Aorta (tissue), 5 donors: ENCODE results near the gene ANKRD30A. TPM values are rescaled to one million over a fixed set of nuclear protein-coding genes. Genes with fewer than 3 reads are reported as not detected.
A peak's percentile ranks its signal among the peaks of the same experiment; 100 is the strongest.
"Not testable (repeated sequence)": the region's sequence is repeated elsewhere in the genome, so short reads cannot be mapped to it uniquely, and the experiment has no call there.

Source experiments
- ATAC-seq: fragments of 200-7000 bp; cut with Tn5 transposase; one replicate; pipeline ENCODE4 v1.9.1; 2022; ENCODE audit warnings: moderate library complexity; ENCODE audit not compliant: low FRiP score
- DNase-seq, 2 donors: peaks; one replicate each; pipeline ENCODE4 v3.0.0-alpha.2; 2020
- H3K27ac ChIP-seq, 2 donors: one replicate each; pipeline ENCODE4 v1.5.1; 2013; ENCODE audit warnings: low read length in 2 of 2, mild to moderate bottlenecking in 2 of 2, moderate library complexity in 2 of 2, control low read depth in 1 of 2, inconsistent platforms in 1 of 2, low read depth in 1 of 2
- H3K27me3 ChIP-seq, 2 donors: one replicate each; pipeline ENCODE4 v1.6.1; 2013; ENCODE audit warnings: control low read depth in 1 of 2, low read length in 1 of 2, mild to moderate bottlenecking in 1 of 2, moderate library complexity in 1 of 2; ENCODE audit not compliant: insufficient read depth in 2 of 2, control insufficient read depth in 1 of 2
- H3K36me3 ChIP-seq, 2 donors: one replicate each; pipeline ENCODE4 v1.6.1; 2013; ENCODE audit warnings: control low read depth in 1 of 2, low read length in 1 of 2, mild to moderate bottlenecking in 1 of 2; ENCODE audit not compliant: insufficient read depth in 2 of 2, control insufficient read depth in 1 of 2
- H3K4me1 ChIP-seq, 2 donors: one replicate each; pipeline ENCODE4 v1.6.1; 2013; ENCODE audit warnings: low read length in 2 of 2, control low read depth in 1 of 2, mild to moderate bottlenecking in 1 of 2, moderate library complexity in 1 of 2; ENCODE audit not compliant: insufficient read depth in 2 of 2, control insufficient read depth in 1 of 2
- H3K4me3 ChIP-seq, 2 donors: one replicate each; pipeline ENCODE4 v1.5.1; 2013; ENCODE audit warnings: low read length in 2 of 2, control low read depth in 1 of 2, mild to moderate bottlenecking in 1 of 2
- H3K9me3 ChIP-seq: one replicate; pipeline ENCODE4 v1.6.1; 2013; ENCODE audit warnings: mild to moderate bottlenecking, low read length; ENCODE audit not compliant: control insufficient read depth
- WGBS, 2 donors: extraction: QIAGEN DNeasy Blood & Tissue Kit; methylation state at CpG; one replicate each; pipeline ENCODE4 v1.1.7; 2013; 5-methylcytosine and 5-hydroxymethylcytosine counted together
- intact Hi-C, 2 donors: fragments of 100-400 bp; cut with DNase I; formaldehyde crosslinking; loops; one replicate each; pipeline versions ENCODE4 v1.14.2 to v1.15.0; 2022
- polyA plus RNA-seq, 2 donors: library from polyadenylated mRNA; stranded (reverse); fragments of 200-250 nt; gene quantifications; one replicate each; pipeline ENCODE4 v1.2.3, GENCODE V29; 2013
- total RNA-seq, 2 donors: library from RNA; stranded (reverse); fragmentation: NEBNext Ultra II Directional; extraction: Animal tissue kit (Norgen Biotek cat#: 25700); gene quantifications; one replicate each; pipeline ENCODE4 v1.2.1, GENCODE V29; 2021
- donor health status: healthy with polysubstance abuse.
- donor health status: Bipolar disorder and iron deficiency.
- donor health status: DM: no; HTN: no; CAD: no.
- donor health status: DM: no; HTN: no; CAD: no.
- donor health status: DM: yes; HTN: yes; CAD: no.

The ANKRD30A gene
- total and polyA plus RNA-seq, 4 donors, result not detected

GRCh38 chr10:37236093-37236492 lies 110.7 kb downstream of the ANKRD30A start:
- intact Hi-C loops, result no loop called here
- WGBS, 2 donors, result 75 to 76% methylated on average over 2 of the region's 2 CpGs
- no peak for ATAC-seq

GRCh38 chr10:37240223-37240622 lies 114.8 kb downstream of the ANKRD30A start:
- Histone ChIP-seq H3K4me3 (no peak overlapping the region), H3K27ac (no peak overlapping the region), H3K36me3 (no peaks in the 10 kb centered on the region), H3K4me1 (no peaks in the 10 kb centered on the region), H3K27me3 (no peaks in the 10 kb centered on the region), H3K9me3 (no peaks in the 10 kb centered on the region)
- ATAC-seq (no peak), DNase-seq (no peak)
- 71 to 74% methylated on average over 2 of the region's 2 CpGs for WGBS, 2 donors
- intact Hi-C loops, result no loop called here

More at GRCh38 chr10:37236093-37236492, 110.7 kb downstream of the ANKRD30A start:
- H3K9me3 ChIP-seq, result no peaks in the 10 kb centered on the region
- H3K27ac ChIP-seq, result no peak overlapping the region
- no peak for DNase-seq
- H3K4me3 ChIP-seq, result no peak overlapping the region
- no peaks in the 10 kb centered on the region for H3K4me1 ChIP-seq
- no peaks in the 10 kb centered on the region for H3K36me3 ChIP-seq
- H3K27me3 ChIP-seq, result no peaks in the 10 kb centered on the region

GRCh38 chr10:37246637-37247036 lies 121.2 kb downstream of the ANKRD30A start:
- no peaks in the 10 kb centered on the region for H3K27me3 ChIP-seq
- intact Hi-C loops, result no loop called here
- DNase-seq, result no peak
- no peaks in the 10 kb centered on the region for H3K9me3 ChIP-seq
- no peaks in the 10 kb centered on the region for H3K36me3 ChIP-seq
- no peak overlapping the region for H3K4me3 ChIP-seq
- no peaks in the 10 kb centered on the region for H3K4me1 ChIP-seq
- H3K27ac ChIP-seq, result no peak overlapping the region
- 71 to 77% methylated on average over 2 of the region's 2 CpGs for WGBS, 2 donors
- ATAC-seq, result no peak

GRCh38 chr10:37255837-37256236 lies 130.4 kb downstream of the ANKRD30A start:
- H3K4me3 ChIP-seq, ATAC-seq, H3K27me3 ChIP-seq, H3K9me3 ChIP-seq, H3K27ac ChIP-seq, H3K4me1 ChIP-seq, H3K36me3 ChIP-seq, DNase-seq, intact Hi-C loops: not testable (repeated sequence)
- WGBS, 2 donors, result 55 to 59% methylated on average over 3 of the region's 3 CpGs

- 74 to 76% methylated on average over 5 of the region's 5 CpGs for WGBS, 2 donors
- H3K27ac ChIP-seq, result no peak overlapping the region
- H3K9me3 ChIP-seq, result no peaks in the 10 kb centered on the region
- DNase-seq, result no peak
- no peaks in the 10 kb centered on the region for H3K4me1 ChIP-seq
- no peak for ATAC-seq
- H3K4me3 ChIP-seq, result no peak overlapping the region
- intact Hi-C loops, result no loop called here
- H3K36me3 ChIP-seq, result no peaks in the 10 kb centered on the region
- H3K27me3 ChIP-seq, result no peaks in the 10 kb centered on the region
Measured at GRCh38 chr10:37263304-37263703, 137.9 kb downstream of the ANKRD30A start.

- WGBS, 2 donors, result 66 to 70% methylated on average over 3 of the region's 3 CpGs
- no peaks in the 10 kb centered on the region for H3K36me3 ChIP-seq
- peaks cover 0 to 2% of the 10 kb centered on the region in 2 donors for H3K27me3 ChIP-seq
- DNase-seq (no peak), ATAC-seq (no peak)
- H3K4me1 ChIP-seq, result no peaks in the 10 kb centered on the region
- no peaks in the 10 kb centered on the region for H3K9me3 ChIP-seq
- H3K4me3 ChIP-seq, result no peak overlapping the region
- H3K27ac ChIP-seq, result no peak overlapping the region
- intact Hi-C loops, result no loop called here
Measured at GRCh38 chr10:37268266-37268665, 142.9 kb downstream of the ANKRD30A start.

- H3K27ac ChIP-seq, result no peak overlapping the region
- ATAC-seq, result no peak
- H3K4me1 ChIP-seq, result no peaks in the 10 kb centered on the region
- no peak for DNase-seq
- H3K36me3 ChIP-seq, result no peaks in the 10 kb centered on the region
- peaks cover 0 to 2% of the 10 kb centered on the region in 2 donors for H3K27me3 ChIP-seq
- H3K4me3 ChIP-seq, result no peak overlapping the region
- intact Hi-C loops, result no loop called here
- H3K9me3 ChIP-seq, result no peaks in the 10 kb centered on the region
- WGBS, 2 donors, result 34 to 52% methylated on average over 5 of the region's 5 CpGs
Measured at GRCh38 chr10:37269554-37270256, 144.3 kb downstream of the ANKRD30A start.

GRCh38 chr10:37275216-37275777 lies 149.9 kb downstream of the ANKRD30A start:
- Histone ChIP-seq H3K4me1 (no peaks in the 10 kb centered on the region), H3K27ac (no peak overlapping the region), H3K36me3 (no peaks in the 10 kb centered on the region), H3K27me3 (no peaks in the 10 kb centered on the region), H3K4me3 (no peak overlapping the region), H3K9me3 (no peaks in the 10 kb centered on the region)
- DNase-seq, result no peak
- ATAC-seq, result peak; percentile 41
- intact Hi-C loops, result no loop called here
- WGBS, 2 donors, result 88 to 93% methylated on average over 17 of the region's 17 CpGs

- no peaks in the 10 kb centered on the region for H3K36me3 ChIP-seq
- intact Hi-C loops, result no loop called here
- no peaks in the 10 kb centered on the region for H3K4me1 ChIP-seq
- H3K27ac ChIP-seq, result no peak overlapping the region
- H3K27me3 ChIP-seq, result no peaks in the 10 kb centered on the region
- DNase-seq (no peak), ATAC-seq (peak; percentile 38)
- H3K9me3 ChIP-seq, result peaks cover 10% of the 10 kb centered on the region
- no peak overlapping the region for H3K4me3 ChIP-seq
- 92 to 96% methylated on average over 18 of the region's 18 CpGs for WGBS, 2 donors
Measured at GRCh38 chr10:37285063-37285462, 159.7 kb downstream of the ANKRD30A start.
